SH-SY5Y (cell line): ENCODE measurements around the gene KLF11.

ENCODE experiments used
- GATA2 ChIP-seq: IDR thresholded peaks from 2 replicates; pipeline ENCODE4 v1.6.1; 2011; ENCODE audit warnings: mild to moderate bottlenecking, low read depth, low read length
- GATA3 ChIP-seq: IDR thresholded peaks from 2 replicates; pipeline ENCODE4 v1.6.1; 2011; ENCODE audit warnings: low read depth, mild to moderate bottlenecking, low read length, moderate library complexity

DNA sequence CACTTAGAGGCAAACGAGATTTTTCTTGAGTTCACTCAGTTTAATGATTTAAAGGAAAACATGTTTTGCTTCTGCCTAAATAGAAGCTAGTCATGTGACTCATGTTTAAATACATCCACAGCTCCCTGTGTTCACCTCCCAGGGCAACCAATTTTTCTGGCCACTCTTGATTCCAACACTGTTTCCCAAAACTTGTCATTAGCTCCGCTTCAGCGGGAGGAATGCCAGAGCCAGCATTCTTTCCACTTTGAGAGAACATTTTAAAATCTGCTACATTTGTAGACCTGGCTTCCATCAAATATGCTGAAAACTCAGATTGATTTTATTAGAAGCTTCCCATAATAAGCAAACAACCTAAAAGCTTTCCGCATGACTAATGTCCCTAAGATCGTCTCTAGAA, 39.7 kb downstream of the KLF11 start:
- no peak for TF ChIP-seq GATA2
- no peak for TF ChIP-seq GATA3
